Ecto neural progenitor cell (in vitro differentiated cells): ENCODE results near the gene FAM168A.

Source experiments
- DNase-seq: peaks from one replicate; pipeline ENCODE4 v3.0.0-alpha.2; 2018; ENCODE audit warnings: low spot score

The FAM168A gene

DNA sequence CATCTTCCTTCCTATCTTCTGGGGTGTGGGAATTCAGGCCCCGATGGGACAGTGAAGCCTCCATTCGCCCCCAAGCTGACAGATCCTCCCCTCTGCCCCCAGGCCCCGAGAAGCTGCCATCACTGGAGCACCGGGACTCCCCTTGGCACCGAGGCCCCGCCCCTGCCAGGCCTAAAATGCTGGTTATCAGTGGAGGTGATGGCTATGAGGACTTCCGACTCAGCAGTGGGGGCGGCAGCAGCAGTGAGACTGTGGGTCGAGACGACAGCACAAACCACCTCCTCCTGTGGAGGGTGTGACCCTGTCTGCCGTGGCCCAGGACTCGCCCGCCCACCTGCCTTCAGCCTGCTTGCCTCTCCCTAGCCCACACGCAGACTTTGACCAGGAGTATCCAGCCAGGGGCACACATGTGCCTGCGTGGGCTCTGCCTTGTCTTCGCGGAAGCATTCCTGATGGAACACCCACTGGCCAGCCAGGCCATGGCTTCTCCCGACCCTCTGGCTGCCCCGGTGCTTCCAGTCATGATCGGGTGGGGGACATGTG lies 230.4 kb downstream of the FAM168A start:
- no peak for DNase-seq

DNA sequence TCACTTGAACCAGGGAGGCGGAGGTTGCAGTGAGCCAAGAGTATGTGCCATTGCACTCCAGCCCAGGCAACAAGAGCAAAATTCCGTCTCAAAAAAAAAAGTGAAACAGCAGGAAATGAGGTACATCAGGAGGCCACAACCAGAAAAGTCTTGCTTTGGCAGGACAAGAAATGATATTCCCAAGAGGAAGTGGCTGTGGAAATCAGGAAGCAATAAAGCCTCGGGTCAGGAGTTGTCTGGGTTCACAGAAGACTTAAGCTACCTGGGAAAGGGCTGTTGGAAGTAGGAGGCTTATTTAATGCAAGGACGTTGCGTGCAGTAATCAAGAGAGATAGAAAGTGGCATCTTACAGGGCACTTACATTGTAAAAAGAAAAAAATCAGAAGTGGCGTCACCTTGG lies 231.0 kb downstream of the FAM168A start:
- no peak for DNase-seq

DNA sequence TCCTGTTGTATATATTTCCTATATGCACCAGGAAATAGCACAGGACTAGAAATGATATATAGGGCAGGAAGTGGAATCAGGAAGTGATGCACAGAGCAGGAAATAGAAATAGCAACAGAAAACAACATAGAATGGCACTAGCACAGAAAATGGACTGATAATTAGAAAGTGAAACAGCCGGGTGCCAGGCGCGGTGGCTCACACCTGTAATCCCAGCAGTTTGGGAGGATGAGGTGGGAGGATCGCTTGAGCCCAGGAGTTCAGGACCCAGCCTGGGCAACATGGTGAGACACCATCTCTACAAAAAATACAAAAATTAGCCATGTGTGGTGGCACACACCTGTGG lies 231.7 kb downstream of the FAM168A start:
- no peak for DNase-seq

DNA sequence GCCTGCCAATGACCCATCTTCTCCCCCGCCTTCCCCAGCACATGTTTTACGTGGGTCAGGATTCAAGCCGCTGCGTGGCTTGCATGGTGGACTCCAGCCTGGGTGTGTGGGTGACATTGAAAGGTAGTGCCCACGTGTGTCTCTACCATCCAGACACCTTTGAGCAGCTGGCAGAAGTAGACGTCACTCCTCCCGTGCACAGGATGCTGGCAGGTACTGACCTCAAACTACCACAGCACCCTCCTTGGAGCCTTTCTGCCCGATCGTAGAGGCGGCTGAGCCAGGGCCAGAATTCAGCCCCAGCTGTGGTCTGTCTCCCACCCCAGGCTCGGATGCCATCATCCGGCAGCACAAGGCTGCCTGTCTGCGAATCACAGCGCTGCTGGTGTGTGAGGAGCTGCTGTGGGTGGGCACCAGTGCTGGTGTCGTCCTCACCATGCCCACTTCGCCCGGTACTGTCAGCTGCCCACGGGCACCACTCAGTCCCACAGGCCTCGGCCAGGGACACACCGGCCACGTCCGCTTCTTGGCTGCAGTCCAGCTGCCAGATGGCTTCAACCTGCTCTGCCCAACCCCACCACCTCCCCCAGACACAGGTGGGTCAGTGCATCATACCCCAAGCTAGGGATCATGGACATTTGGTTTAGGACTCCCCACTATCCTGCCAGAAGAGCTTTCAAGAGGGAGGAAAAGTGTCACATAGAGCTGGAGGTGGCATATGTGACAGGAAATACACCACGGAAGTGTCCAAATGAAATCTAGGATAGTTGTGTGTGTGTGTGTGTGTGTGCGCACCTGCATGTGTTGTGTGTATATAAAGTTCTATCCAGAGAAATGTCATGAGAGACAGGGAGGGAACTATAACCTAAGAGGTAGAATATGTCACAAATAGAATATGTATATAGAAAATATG lies 232.3 kb downstream of the FAM168A start:
- no peak for DNase-seq

DNA sequence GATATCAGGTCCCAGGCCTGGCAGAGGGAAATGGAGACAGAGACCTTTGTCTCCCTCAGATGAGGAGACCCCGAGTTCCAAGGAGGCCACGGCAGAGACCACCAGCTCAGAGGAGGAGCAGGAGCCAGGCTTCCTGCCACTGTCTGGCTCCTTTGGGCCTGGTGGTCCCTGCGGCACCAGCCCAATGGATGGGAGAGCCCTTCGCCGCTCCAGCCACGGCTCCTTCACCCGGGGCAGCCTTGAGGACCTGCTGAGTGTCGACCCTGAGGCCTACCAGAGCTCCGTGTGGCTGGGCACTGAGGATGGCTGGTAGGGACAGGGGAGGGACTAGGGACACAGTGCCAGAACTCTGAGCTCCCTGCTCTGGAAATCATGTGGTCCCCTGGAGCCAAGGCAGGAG lies 234.8 kb downstream of the FAM168A start:
- no peak for DNase-seq

DNA sequence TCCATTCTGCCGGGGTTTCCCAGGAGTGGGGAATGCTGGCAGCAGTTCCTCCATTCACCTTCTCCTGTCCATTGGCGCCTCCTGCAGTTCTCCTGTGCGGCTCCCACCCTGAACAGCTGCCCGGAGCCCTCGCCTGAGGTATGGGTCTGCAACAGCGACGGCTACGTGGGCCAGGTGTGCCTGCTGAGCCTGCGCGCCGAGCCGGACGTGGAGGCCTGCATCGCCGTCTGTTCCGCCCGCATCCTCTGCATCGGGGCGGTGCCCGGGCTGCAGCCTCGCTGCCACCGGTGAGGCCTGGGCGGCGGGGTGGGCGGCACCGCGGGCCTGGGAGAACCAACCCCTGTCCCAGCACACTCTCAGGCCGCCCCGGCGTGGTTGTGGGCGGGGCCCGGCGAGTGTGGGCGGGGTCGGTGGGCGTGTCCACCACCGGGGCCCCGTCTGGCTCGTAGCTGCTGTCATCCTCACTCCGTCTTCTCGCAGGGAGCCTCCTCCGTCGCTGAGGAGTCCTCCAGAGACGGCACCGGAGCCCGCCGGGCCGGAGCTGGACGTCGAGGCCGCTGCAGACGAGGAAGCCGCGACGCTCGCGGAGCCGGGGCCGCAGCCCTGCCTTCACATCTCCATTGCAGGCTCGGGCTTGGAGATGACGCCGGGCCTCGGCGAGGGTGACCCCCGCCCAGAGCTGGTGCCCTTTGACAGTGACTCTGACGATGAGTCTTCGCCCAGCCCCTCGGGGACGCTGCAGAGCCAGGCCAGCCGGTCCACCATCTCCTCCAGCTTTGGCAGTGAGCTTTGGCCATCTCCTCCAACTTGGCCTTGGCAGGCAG lies 235.7 kb downstream of the FAM168A start:
- DNase-seq: peak; percentile 94

DNA sequence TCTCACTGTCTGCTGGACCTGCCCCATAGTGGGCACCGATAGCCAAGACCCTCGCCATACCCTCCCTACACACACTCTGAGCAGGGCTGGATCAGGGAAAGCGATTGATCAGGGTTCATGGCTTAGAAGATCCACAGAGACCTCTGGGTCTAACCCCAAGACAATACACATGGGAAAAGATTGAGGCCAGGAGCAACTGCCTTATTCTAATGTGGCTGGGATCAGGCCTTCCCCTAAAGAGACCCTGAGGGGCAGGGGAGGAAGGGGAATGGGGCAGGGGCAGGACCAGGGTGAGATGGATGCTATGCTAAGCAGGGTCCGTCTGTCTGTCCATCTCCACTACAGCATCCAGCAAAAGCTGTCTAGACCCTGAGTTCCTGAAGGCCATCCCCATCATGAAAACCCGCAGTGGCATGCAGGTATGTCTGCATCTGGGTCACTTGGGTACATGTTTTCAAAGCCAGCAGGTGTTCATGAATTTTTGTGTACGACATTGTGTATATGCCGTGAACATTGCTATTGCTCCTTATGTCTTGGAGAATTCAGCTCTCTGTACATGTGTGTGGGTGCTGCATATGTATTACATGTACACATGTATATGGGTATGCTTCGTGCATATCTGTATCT lies 237.1 kb downstream of the FAM168A start:
- no peak for DNase-seq

DNA sequence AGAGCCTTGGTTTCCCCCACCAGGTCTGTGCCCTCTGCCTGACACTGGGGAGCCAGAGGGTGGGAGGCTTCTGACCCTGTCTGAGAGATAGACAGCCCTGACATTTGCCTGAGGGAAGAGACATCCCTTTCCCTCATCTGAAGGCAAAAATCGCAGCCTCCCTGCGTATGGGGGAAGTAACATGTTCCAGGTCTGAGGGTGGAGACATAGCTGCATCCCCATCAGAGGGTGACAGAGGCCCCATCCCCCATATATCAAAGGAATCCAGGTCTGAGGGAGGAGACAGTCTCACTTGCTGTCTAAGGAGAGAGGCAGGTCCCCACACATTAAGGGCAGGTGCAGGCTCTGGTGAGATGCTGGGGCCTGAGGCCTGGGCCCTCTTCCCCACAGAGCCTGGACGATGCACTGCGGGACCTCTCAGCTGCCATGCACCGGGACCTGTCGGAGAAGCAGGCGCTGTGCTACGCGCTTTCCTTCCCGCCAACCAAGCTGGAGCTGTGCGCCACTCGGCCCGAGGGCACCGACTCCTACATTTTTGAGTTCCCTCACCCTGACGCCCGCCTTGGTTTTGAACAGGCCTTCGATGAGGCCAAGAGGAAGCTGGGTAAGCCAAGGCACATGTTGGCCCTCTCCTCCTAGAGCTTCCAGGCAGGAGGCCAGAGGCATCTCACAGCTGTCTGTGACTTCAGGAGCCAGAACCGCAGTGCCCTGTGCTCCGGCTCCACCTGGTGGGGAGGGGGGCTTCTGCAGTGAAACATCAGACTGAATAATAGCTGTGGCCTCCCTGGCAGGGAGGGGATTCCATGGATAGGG lies 237.8 kb downstream of the FAM168A start:
- peak; percentile 65 for DNase-seq

DNA sequence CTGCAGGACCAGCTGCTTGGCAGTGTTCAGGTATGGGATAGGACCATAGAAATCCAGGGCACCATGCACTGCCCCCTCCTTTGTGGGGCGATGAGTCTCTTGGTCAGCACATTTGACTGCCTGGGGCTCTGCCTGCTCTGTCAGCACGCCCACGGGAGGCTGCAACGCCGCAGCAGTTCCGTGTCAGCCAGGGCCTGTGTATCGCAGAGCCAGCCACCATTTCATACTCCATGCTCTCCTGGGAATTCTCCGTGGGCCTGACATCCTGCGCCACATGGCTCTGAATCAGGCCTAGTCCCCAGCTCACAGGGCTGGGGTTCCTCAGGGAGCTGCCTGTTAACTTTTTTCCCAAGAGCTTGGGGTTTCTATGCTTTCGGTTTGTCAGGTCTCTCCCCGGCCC lies 238.6 kb downstream of the FAM168A start:
- no peak for DNase-seq

DNA sequence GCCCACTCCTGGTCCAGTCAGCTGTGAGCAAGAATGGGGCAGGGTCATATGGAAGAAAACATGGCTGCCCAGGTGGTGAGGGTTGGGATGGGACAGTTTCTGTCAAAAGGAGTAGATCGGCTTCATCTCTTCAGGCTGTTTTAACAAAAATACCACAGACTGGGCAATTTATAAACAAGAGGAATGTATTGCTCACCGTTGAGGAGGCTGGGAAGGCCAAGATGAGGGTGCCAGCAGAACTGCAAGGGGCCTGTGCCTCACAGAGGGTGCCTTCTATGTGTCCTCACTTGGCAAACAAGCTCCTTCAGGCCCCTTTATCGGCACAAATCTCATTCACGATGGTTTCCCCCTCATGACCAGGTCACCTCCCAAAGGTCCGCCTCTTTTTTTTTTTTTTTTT lies 239.8 kb downstream of the FAM168A start:
- DNase-seq: no peak

DNA sequence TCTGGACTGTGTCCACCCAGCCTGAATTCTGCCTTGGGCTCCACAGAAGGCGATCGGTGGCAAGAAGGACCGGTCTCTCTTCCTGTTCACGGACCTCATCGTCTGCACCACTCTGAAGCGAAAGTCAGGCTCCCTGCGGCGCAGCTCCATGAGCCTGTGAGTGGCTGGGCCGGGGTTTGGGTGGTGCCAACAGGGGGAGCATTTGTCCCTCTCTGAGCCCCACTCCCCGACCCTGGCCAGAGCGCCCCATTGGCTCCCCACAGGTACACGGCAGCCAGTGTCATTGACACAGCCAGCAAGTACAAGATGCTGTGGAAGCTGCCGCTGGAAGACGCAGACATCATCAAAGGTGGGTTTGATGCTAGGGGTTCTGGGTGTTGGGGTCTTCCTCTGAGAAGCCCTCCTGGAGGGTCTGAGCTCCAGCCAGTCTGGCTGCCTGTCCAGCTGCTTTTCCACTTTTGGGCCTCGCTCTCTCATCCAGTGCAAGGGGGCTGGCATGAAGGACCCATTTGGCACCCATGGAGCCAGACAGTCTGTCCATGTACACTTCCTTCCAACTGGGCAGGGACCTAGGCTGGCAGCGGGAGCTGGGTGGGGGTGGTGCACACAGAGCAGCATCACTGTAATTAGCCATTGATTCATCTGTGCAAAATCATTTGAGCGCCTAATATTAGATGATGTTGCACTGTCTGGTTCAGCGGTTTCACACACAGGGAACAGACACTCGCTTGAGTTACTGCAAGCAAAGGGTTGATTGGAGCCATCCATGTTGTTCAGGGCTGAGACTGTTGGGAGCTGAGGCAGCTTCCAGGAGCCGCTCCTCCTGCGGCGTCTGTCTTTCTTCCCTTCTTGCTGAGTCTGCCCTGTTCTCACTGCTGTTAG lies 240.7 kb downstream of the FAM168A start:
- DNase-seq: no peak

DNA sequence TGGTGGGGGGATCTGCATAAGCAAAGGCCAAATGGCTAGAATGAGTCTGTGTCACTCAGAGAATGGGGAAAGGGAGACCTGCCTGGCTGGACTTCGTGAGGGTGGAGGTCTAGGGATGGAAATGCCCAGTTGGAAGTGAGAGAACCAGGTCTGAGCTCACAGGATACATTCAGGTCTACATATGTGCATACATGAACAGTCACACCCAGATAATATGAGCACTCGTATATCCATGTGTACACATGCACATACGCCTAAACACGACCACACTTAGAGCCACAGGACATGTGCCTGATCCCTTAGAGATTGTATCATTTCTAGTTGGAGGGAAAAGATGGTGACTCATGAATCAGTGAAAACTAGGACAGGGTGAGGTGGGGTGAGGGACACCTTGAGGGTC lies 242.8 kb downstream of the FAM168A start:
- DNase-seq: no peak

DNA sequence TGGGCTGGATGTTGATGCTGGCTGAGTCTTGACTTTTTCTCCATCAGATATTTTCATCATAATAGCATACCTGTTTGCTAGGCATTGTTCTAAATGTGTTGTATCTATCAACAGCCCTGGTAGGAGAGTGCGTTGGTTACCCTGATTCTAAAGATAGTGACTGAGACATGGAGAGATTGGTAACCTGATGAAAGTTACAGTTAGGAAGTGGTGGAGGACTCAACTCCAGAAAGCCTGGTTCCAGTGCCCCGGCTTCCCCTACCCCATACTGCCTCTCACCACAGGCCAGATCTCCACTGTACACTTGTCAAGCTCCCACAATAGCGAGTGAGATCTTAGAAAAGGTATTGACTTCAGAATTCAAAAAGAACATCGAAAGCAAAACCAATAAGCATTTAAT lies 244.5 kb downstream of the FAM168A start:
- no peak for DNase-seq

DNA sequence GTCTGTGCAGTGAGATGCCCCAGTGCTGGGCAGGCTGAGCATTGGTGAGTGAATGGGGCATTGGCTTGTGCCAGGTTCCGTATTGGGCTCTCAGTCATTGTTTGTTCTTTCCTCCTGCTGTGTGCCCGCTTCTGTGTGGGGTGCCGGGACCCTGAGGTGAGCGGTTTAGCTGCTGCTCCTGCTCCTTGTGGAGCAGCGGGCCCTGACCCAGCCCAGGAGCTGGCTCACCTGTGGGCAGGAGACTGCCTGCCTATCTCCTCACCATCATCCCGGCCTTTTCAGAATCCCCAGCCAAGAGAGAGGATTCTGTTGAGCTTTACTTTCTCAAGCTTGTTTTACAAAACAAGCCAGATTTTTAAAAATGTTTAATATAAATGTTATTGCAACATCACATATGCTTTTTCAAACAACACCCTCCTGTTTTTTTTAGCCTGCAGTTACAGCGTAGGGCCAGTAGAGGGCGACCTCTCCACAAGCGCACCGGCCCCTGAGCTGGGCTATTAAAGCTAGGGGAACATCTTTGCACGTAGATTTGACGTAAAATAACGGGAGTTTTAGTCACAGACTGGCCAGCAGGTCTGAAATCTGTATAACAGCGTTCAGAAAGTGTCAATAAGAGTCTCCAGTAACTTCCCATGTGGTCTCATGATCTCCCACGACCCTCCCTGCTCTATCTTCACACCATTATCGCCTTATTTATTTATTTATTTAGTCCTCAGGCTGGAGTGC lies 246.8 kb downstream of the FAM168A start:
- DNase-seq: no peak
